ENCODE data around the gene SYNE1.
"Not testable (repeated sequence)": the region's sequence is repeated elsewhere in the genome, so short reads cannot be mapped to it uniquely, and the experiment has no call there.

SYNE1 gene

DNA sequence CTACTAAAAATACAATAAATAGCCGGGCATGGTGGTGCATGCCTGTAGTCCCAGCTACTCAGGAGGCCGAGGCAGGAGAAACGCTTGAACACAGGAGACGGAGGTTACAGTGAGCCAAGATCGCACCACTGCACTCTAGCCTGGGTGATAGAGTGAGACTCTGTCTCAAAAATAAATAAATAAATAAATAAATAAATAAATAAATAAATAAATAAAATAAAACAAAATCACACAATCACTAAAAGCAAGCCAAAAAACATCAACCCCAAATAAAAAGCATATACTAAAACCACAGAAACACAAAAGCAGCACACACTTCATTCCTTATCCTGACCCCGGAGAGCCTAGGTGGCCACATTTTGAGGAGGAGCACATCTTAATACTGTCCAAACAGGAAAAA, 498.8 kb downstream of the SYNE1 start:
- not testable (repeated sequence) for DNase-seq (ENCODE audit: low read depth in 2 of 2)

DNA sequence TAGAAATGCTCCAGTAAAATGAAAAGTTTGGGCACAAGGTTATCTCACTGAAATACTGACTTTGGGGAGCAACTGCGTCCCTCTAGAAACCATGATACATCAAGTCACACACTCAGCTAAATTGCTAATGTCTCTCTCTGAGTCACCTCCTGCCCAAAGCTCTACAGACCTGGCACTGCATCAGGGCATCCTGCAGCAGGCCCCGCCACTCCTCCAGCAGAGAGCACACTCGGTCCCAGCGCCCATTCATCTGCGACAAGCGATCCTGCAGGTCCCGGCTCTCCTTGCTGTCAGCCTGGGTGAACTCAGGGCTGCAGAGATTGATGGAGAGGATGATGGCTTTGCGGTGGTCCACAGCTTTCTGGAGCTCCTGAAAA, 500.7 kb downstream of the SYNE1 start:
- no peak for DNase-seq (ENCODE audit: low read depth in 2 of 2)

DNA sequence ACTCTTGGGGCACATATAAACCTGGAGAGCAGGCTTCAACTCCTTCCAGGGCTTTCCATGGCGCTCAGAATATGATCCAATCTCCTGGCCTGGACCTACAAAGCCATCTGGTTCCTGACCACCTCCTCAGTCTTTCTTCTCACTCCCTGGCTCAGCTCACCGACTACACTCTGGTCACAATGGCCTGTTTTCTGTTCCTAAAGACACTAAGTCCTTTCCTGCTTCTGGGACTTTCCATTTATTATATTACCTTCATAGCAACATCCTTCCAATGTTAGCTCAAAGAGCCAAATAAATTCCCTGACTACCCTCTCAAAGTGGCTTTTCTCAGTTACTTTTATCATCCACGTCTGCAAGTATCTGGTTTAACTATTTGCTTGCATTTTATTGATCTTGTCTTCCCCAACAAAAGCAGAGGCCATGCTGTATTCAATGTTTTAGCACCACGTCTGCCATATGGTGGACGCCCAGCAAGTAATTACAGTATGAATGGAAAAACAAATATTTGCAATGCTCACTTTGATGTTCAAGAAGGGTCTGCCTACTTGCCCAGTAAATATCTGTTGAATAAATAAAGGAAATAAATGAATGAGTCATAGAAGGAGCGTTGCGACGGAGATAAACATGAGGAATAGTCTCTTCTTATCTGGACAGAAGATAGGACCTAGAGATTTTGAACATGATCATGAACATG, 501.3 kb downstream of the SYNE1 start:
- DNase-seq (ENCODE audit: low read depth in 2 of 2) = no peak

DNA sequence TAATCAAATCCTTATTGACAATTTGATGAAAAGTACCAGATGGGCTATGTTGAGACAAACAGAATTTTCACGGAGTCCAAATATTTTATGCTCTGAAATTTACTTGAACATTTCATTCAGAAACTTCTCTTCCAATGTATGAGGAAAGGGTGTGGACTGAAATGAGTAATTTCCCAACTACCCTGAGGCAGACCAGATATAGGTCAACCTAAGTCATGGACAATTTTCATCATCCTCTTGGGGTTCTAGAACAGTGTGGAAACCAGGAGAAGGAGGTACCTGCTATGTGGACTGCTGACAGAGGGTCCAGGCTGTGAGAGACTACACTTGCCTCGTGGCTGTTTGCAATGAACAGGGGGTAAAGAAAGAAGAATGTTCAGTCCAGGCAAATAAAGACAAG, 506.7 kb downstream of the SYNE1 start:
- no peak for DNase-seq (ENCODE audit: low read depth in 2 of 2)

DNA sequence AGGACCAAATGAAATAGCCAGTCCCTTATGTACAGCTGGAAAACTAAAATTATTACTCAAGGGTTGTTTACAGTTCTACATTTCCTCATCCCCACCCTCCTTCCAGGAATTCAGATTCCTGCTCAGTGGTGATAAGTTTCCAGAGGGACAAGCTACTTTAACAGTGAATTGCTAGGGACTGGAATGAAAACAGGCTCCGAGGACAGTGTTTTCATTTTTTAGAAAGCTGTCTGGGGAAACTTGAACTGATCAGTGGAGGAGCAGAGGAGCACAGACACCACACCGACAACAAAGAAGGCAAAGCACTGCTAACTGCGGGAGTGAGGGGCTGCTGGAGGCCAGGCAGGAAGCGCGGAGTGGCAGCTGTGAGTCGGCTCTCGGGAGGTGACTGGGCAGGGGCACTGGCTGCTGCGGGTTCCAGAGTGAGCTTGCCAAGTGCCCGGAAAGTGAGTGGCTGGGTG, 507.4 kb downstream of the SYNE1 start:
- DNase-seq (ENCODE audit: low read depth in 2 of 2) = no peak

DNA sequence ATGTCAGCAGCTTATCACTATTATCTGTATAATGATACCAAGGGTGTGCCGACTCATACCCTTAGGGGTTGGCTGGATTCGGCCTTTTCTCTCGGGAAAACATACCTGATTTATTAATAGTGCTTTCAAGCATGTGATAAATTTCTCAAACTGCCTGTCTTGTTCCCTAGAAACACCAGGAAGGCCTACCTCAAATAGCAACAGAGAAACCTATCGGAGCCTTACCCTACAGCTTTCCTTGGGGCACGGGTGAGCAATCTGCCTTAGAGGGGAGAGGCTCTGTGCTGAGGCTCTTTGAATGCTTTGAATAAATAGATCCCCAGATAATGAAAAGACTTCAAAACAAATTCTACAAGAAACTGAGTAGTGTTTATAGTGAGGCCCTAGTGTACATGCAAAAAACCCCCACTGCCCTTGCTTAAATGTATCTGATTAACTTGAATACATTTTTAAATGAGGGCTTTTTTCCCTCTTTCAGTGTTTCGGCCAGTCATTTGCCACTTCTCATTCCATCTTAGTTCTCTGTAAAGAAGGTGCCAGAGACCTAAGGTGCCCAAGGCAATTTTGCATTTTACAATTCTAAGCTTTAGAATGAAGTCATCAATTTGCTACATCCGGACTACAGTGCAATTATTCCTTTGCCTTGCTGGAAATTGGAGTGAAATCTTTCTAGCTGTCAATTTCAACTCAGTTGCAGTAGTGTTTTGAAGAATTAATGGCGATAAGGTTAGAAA, 509.6 kb downstream of the SYNE1 start:
- DNase-seq (ENCODE audit: low read depth in 2 of 2) = no peak

DNA sequence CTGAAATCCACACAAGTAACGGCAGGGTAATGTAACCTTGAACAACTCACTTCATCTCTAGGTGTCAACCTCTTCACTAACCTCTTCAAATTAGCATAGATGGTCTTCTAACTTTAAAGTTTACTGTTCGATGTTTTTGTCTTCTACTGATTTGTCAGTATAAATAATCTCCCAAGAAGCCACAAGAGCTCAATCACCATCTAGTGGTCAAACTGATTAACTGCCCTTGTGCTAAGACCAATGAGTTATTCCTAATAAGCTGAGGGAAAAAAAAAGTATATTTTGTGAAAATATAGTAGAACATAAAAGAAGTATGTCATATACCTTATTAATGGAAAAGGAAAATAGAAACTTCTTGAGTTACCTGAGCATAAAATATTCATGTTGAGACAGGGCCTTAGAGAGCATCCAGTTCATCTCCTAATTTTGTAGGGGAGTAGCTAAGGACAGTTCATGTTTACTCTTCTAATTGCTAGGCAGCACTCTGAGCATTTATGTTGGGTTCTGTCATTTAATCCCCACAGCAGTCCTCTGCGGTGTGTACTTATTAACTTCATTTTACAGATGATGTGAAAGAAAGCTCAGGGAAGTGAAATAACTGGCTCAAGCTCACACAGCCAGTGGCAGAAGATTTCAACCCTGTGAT, 512.6 kb downstream of the SYNE1 start:
- no peak for DNase-seq (ENCODE audit: low read depth in 2 of 2)

DNA sequence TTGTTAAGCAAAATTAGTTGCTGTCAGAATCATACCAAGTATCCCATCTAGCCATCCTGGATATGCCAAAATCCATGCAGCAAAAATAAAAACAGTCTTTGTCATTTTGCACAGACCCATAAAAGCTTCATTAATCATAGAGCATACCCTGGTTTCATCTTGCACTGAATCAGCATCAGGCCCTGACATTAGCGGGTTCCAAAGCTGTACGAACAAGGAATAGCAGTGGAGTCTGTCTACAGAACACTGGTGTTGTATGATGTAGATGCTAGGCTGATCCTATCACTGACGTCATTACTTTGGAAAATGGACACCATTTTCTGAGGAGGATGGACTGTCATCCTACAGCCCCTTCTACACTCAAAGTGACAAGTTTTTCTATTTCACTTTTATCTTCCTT, 514.1 kb downstream of the SYNE1 start:
- DNase-seq (ENCODE audit: low read depth in 2 of 2) = no peak

DNA sequence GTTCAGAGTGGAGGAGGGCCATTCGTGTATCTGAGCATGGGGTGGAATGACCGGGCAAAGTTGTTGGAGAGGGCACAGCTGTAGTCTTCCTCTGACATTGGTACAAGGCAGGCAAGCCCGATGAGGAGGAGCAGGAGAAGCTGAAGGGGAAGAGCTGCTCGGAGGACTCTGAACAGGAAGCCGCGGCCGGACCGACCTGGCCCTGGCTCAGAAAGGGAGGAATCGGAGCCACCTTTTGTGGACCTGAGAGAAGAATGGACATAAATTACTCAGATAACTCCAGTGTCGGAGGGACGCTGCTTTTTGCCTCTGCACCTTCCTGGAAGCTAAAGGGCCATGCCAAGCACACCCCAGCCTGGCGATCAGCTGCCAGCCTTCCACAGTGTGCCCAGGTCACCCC, 514.7 kb downstream of the SYNE1 start:
- DNase-seq (ENCODE audit: low read depth in 2 of 2) = no peak

DNA sequence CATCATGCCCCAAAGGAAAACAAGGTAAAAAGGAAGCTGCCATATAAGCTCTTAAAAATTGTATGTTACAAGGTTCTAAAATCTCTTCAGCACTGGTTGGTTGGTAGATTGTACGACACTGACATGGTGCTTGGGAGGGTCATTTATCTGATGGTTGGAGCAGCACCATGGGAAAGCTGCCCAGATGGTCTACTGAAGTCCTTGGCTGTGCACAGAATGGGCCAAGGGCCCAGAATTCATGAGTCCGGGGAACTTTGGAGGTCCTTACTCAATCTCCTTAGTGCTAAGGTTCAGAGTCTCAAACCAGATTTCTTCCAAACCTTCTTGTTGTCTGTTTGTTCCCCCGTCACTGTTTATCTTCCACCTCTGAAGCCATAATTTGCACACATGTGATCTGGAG, 515.3 kb downstream of the SYNE1 start:
- no peak for DNase-seq (ENCODE audit: low read depth in 2 of 2)

DNA sequence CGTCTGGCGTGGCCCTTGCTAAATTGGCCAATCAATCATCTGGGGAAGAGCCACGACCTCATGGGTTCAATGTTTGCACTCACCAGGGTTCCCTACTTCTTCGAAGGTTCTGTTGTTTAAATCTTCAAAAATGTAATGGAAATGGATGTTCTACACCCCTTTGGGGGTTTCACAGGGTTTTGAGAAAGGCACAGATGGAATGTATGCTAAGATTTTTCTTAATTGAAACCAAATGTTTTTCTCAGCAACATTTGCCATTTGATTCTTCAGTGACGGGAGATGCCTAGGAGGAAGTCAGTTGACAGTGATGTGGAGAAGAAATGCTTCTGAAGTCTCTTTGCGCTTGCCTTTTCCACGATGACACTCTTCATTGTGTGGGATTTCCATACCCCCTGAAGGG, 517.3 kb downstream of the SYNE1 start:
- DNase-seq (ENCODE audit: low read depth in 2 of 2) = no peak

DNA sequence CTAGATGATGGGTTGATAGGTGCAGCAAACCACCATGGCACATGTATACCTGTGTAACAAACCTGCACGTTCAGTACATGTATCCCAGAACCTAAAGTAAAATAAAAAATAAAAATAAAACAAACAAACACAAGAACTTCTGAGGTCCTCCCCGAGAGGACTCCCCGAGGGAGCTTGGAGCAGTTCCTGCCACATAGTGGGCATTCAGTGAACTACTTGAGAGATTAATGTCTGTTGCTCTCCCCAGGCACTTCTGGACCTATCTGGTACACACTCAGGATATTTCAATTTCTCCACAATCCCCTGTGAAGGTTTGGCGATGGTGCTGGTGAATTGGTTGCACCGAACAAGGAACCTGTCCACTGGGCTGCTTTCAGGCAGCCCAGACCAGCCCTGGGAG, 518.5 kb downstream of the SYNE1 start:
- DNase-seq (ENCODE audit: low read depth in 2 of 2) = no peak

DNA sequence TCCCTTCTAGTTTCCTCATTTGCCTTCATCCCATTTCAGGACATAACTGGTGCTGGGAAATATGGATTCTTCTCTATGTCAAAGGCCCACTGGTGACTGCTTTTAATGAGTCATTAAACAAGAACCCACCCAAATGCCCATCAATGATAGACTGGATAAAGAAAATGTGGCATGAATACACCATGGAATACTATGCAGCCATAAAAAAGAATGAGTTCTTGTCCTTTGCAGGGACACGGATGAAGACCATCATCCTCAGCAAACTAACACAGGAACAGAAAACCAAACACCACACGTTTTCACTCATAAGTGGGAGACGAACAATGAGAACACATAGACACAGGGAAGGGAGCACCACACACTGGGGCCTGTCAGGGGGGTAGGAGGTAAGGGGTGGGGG, 518.9 kb downstream of the SYNE1 start:
- no peak for DNase-seq (ENCODE audit: low read depth in 2 of 2)

DNA sequence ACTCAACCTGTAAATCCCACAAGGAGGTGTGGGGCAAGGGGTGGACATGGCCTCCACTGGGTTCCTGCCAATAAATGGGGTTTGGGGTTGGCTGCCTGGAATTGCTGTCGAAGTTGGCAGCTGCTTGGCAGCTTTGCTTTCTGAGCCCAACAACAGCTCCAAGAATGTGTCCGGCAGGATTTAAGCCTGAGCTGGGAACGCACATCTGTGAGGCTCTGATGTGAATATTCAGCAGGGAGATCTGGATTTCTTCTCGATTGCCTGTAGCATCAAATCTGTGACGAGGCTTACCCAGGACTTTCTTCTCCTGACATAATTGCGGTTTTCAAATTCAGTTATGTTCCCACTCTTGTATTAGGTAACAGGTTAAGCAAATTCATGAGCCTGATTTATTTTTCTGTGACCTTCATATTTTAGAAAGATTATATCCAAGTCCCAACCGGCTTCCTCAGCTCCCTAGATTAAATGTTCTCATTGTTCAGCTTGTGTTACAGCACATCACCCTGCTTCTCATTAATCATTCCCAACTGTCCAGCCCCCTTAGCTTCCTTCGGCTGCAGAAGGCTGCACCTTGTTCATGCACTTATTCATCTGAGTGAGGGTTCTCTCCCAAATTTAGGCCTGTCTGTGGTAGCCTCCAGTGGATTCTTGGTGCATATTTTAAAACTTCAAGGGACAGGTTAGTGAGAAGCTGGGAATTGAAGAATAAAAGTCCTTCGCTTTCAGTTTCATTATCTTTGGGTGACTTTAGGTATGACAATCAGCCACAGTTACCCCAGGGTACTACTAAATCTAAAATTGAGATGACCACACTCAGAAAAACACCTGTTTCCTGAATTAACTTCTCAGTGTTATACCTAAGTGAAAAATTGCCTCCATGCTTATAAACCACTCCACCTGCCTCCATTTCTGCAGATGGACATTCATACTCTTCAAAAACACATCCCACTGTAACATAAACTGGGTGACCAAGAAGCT, 519.7 kb downstream of the SYNE1 start:
- no peak for DNase-seq (ENCODE audit: low read depth in 2 of 2)

DNA sequence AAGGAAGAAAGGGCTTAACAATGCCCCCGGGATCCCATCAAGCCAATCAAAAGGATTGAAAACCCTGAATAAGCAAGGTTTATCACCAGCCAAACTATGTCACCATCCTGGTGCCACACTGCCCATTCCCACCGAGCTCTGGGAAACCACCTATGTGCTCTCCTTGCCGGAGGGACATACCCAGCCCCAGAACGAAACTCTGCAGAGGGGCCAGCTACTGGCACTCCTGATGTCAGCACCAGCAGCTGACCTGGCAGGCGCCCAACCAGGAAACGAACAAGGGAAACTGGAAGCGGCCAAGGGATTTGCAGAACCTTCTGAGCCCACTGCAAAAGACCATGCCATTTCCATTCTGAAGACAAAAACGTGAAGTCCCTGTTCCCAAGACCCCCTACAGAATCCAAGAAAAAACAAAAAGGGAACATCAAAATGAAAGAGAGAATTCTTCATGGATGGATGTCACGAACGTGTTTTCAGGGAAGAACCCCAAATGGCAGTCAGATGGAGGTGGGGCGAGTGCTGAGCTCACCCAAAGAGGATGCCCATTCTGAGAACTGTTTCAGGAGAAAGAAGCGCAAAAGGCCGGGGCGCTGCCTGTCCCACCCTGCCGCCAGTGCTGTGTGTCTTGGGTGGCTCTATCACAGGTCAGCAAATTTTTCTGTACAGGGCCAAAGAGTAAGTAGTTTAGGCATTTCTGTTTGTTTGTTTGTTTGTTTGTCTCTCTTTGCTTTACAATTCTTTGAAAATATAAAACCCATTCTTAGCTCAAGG, 524.5 kb downstream of the SYNE1 start:
- no peak for DNase-seq (ENCODE audit: low read depth in 2 of 2)

DNA sequence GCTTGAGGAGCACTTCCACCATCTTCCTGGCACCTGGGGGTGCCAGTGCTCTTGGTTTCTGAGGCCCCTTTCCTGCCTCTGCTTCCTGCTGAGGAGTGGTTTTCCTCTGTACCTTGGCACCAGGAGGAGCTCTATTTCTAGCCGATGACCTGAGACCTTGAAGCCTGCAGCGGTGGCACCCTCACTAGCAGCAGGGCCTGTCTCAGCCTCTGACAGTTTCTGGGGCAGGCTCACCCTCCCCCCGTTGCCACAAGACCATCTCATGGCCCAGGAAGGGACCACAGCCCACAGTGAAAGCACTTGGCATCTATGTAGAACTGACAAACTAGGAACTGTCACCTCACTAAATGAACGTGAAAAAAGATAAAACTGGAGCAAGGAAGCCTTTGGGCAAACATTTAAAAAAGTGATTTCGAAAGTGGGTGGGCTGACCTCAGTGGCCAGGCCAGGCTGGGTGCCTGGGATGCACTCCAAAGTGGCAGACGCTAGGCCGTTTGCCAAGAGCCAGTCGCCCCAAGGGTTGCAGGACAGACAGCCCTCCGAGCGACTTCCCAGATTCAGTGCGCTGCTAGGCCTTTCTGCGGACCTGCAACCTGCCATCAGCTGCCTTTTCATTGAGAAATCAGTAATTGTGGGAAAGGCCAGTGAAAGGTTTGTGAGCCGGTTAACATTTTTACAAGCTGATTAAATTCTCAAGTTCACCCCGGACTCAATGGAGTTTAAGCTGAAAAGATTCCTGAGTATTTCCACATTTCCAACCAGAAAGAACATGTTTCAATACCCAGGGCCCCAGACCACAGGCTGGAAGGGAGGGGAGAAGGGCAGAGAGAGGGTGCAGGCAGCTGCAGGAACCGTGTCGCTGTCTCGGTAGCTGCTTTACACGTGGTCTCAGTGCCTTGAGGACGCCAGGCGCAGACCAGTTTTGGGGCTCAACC, 526.0 kb downstream of the SYNE1 start:
- no peak for DNase-seq (ENCODE audit: low read depth in 2 of 2)

DNA sequence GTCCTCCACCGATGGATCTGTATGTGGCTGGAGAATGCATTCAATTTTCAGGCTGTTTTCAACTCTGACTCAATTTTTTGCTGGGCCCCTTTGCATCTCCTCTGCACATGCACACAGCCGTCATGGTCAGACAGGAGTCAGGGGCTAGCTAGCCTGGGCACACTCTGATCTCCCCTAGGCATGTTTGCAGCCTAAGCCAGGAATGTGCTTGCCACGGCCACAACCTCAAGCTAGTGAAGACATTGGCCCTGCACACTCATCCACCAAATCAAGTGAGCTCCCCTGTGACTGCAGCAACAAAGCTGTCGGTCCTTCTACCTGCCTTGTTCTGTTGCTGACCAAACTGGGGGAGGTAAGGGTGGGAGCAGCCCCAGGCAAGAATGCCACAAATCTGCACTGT, 529.2 kb downstream of the SYNE1 start:
- DNase-seq (ENCODE audit: low read depth in 2 of 2) = no peak

DNA sequence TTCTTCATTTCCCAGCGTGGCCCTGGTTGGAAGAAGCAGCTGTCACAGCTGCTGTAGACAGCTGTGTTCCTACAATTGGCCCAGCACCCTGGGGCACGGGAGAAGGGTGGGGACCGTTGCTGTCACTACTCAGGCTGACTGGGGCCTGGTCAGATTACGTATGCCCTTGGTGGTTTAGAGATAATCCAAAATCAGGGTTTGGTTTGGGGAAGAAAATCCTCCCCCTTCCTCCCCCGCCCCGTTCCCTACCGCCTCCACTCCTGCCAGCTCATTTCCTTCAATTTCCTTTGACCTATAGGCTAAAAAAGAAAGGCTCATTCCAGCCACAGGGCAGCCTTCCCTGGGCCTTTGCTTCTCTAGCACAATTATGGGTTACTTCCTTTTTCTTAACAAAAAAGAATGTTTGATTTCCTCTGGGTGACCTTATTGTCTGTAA, 537.0 kb downstream of the SYNE1 start:
- DNase-seq (ENCODE audit: low read depth in 2 of 2) = no peak

DNA sequence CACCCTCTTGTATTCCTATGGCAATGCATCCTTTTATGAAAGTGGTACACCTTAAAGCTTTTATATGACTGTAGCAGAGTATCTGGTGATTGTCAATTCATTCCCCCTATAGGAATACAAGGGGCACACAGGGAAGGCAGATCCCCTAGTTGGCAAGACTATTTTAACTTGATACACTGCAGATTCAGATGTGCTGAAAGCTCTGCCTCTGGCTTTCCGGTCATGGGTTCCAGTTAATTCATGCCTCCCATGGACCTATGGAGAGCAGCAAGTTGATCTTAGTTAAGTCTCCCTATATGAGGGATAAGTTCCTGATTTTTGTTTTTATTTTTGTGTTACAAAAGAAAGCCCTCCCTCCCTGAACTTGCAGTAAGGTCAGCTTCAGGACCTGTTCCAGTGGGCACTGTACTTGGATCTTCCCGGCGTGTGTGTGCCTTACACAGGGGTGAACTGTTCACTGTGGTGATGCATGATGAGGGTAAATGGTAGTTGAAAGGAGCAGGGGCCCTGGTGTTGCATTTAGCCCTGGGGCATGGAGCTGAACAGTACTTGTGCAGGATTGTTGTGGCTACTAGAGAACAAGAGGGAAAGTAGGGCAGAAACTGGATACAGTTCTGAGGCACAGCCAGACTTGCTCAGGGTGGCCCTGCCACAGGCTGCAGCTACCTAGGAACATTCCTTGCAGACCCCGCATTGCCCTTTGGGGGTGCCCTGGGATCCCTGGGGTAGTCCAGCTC, 537.5 kb downstream of the SYNE1 start:
- no peak for DNase-seq (ENCODE audit: low read depth in 2 of 2)

All from stimulated activated CD4-positive, alpha-beta T cell treated with anti-CD3 and anti-CD28 coated beads, Interleukin-12 subunit alpha, Interleukin-12 subunit beta, amount 100 ng/mL, for 24 hours (primary cell).